Measurements from ENCODE around the gene LHFPL2.

- TF ChIP-seq CTCF (IDR thresholded peaks at IDR 0.05; ENCODE audit: insufficient read depth, low read length, poor library complexity, severe bottlenecking): no peak
- no peak for TF ChIP-seq EZH2phosphoT487 (conservative IDR thresholded peaks at IDR 0.05; ENCODE audit: low read length)
Measured at GRCh38 chr5:78613756-78614155, 34.8 kb downstream of the LHFPL2 start.
